GM08714 (cell line): ENCODE measurements around the gene BTG4.

Experiments used
- H3K4me3 ChIP-seq: fragments of 200-500 bp; sonication (Bioruptor generic); 2 replicates; pipeline ENCODE4 v1.5.1; 2014; ENCODE audit warnings: mild to moderate bottlenecking, low read length, inconsistent platforms
- ZNF274 ChIP-seq: IDR thresholded peaks from 2 replicates; pipeline ENCODE4 v1.6.1; 2012; ENCODE audit warnings: mild to moderate bottlenecking, low read depth, low read length

Gene BTG4

GRCh38 chr11:111490496-111490895 is 21.7 kb downstream of the BTG4 start:
- no peak for TF ChIP-seq ZNF274
- no peak overlapping the region for H3K4me3 ChIP-seq

- no peak overlapping the region for H3K4me3 ChIP-seq
- TF ChIP-seq ZNF274, result no peak
These were observed 28.8 kb downstream of the BTG4 start for GRCh38 chr11:111483431-111483830.

GRCh38 chr11:111479666-111480065 is 32.5 kb downstream of the BTG4 start:
- H3K4me3 ChIP-seq, result no peak overlapping the region
- TF ChIP-seq ZNF274, result no peak

- no peak for TF ChIP-seq ZNF274
- no peak overlapping the region for H3K4me3 ChIP-seq
These were observed 34.3 kb downstream of the BTG4 start for GRCh38 chr11:111477898-111478297.

- H3K4me3 ChIP-seq, result no peak overlapping the region
- TF ChIP-seq ZNF274, result no peak
These were observed 35.2 kb downstream of the BTG4 start for GRCh38 chr11:111476956-111477355.

- H3K4me3 ChIP-seq, result no peak overlapping the region
- TF ChIP-seq ZNF274, result no peak
These were observed 35.8 kb downstream of the BTG4 start for GRCh38 chr11:111476366-111476765.

GRCh38 chr11:111474432-111474831 is 37.8 kb downstream of the BTG4 start:
- no peak overlapping the region for H3K4me3 ChIP-seq
- no peak for TF ChIP-seq ZNF274

- no peak overlapping the region for H3K4me3 ChIP-seq
- no peak for TF ChIP-seq ZNF274
These were observed 40.0 kb downstream of the BTG4 start for GRCh38 chr11:111472228-111472627.

- TF ChIP-seq ZNF274, result no peak
- H3K4me3 ChIP-seq, result no peak overlapping the region
These were observed 43.0 kb downstream of the BTG4 start for GRCh38 chr11:111469200-111469599.

- no peak overlapping the region for H3K4me3 ChIP-seq
- TF ChIP-seq ZNF274, result no peak
These were observed 45.6 kb downstream of the BTG4 start for GRCh38 chr11:111466615-111467014.

- H3K4me3 ChIP-seq, result no peak overlapping the region
- TF ChIP-seq ZNF274, result no peak
These were observed 46.8 kb downstream of the BTG4 start for GRCh38 chr11:111465400-111465799.

- TF ChIP-seq ZNF274, result no peak
- H3K4me3 ChIP-seq, result no peak overlapping the region
These were observed 48.9 kb downstream of the BTG4 start for GRCh38 chr11:111463276-111463675.

- no peak for TF ChIP-seq ZNF274
- no peak overlapping the region for H3K4me3 ChIP-seq
These were observed 49.9 kb downstream of the BTG4 start for GRCh38 chr11:111462329-111462728.

GRCh38 chr11:111461460-111462235 is 50.5 kb downstream of the BTG4 start:
- no peak for TF ChIP-seq ZNF274
- no peak overlapping the region for H3K4me3 ChIP-seq

- no peak for TF ChIP-seq ZNF274
- no peak overlapping the region for H3K4me3 ChIP-seq
These were observed 51.3 kb downstream of the BTG4 start for GRCh38 chr11:111460856-111461255.

GRCh38 chr11:111460340-111460739 is 51.8 kb downstream of the BTG4 start:
- no peak overlapping the region for H3K4me3 ChIP-seq
- TF ChIP-seq ZNF274, result no peak
